Gastroesophageal sphincter (tissue), 3 donors: ENCODE measurements around the gene ADAR.

Experiments
- CTCF ChIP-seq, 4 experiments: fragments of 200-600 bp in 2 of 4; fragments of 450-650 bp in 2 of 4; sonication (generic) in 1 of 4; IDR thresholded peaks; one replicate each; pipeline ENCODE4 v1.5.1; 2017 to 2019; ENCODE audit warnings: antibody characterized with exemption in 4 of 4, mild to moderate bottlenecking in 2 of 4, moderate library complexity in 2 of 4
- POLR2AphosphoS5 ChIP-seq: sonication (generic); formaldehyde crosslinking; IDR thresholded peaks from one replicate; pipeline ENCODE4 v1.6.1; 2017; ENCODE audit warnings: antibody characterized with exemption

- TF ChIP-seq CTCF (IDR thresholded peaks at IDR 0.05) = no peak
- TF ChIP-seq POLR2AphosphoS5 = no peak
These were observed 8.9 kb downstream of the ADAR start for GRCh38 chr1:154598871-154599635.
